ACC112 (cell line): ENCODE results near the gene KCNH5.
"Not testable (repeated sequence)": the region's sequence is repeated elsewhere in the genome, so short reads cannot be mapped to it uniquely, and the experiment has no call there.

Experiments
- H2AFZ ChIP-seq: fragments of 200-600 bp; sonication (generic); one replicate; pipeline ENCODE4 v1.6.0; 2017; ENCODE audit warnings: antibody characterized with exemption, low read length; ENCODE audit not compliant: unreplicated experiment
- H3K27ac ChIP-seq: fragments of 200-600 bp; sonication (generic); 2 replicates; pipeline ENCODE4 v1.5.1; 2014; ENCODE audit warnings: low read depth, mild to moderate bottlenecking, antibody characterized with exemption, low read length, moderate library complexity
- H3K27me3 ChIP-seq: fragments of 200-600 bp; sonication (generic); 2 replicates; pipeline ENCODE4 v1.6.1; 2014; ENCODE audit warnings: mild to moderate bottlenecking, antibody characterized with exemption, low read length, moderate library complexity, mixed read lengths; ENCODE audit not compliant: insufficient read depth
- H3K36me3 ChIP-seq: fragments of 200-600 bp; sonication (generic); 2 replicates; pipeline ENCODE4 v1.6.1; 2016; ENCODE audit warnings: mild to moderate bottlenecking, antibody characterized with exemption, low read length, moderate library complexity, mixed read lengths; ENCODE audit not compliant: insufficient read depth
- H3K4me1 ChIP-seq: fragments of 200-600 bp; sonication (generic); one replicate; pipeline ENCODE4 v1.6.1; 2016; ENCODE audit warnings: low read length, mixed read lengths; ENCODE audit not compliant: insufficient read depth, unreplicated experiment, control insufficient read depth
- H3K4me3 ChIP-seq: fragments of 200-600 bp; sonication (generic); 2 replicates; pipeline ENCODE4 v1.5.1; 2014; ENCODE audit warnings: mild to moderate bottlenecking, low read depth, low read length
- H3K79me2 ChIP-seq: fragments of 200-600 bp; sonication (generic); one replicate; pipeline ENCODE4 v1.6.0; 2016; ENCODE audit warnings: low read length; ENCODE audit not compliant: control insufficient read depth, unreplicated experiment, insufficient read depth

Gene KCNH5

DNA sequence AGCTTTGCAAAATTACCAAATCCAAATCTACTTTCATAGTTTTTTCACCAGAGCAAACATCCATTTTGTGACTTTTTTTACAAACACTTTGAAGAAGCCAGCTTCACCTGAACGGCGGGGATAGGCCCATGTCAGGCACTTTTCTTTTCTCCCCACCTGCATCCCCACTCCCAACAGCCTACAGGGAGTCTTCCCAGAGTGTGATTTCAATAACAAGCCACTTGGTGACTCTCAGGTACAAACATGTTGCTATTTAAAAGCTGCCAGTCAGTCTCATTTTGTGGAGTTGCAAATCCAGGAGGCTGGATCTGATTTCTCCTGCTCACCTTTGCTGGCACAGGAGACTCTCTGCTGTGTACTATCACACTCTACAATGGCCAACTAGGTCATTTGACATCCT, 285.5 kb downstream of the KCNH5 start:
- H3K27ac ChIP-seq, result no peak overlapping the region
- H3K79me2 ChIP-seq, result no peaks in the 10 kb centered on the region
- no peaks in the 10 kb centered on the region for H3K36me3 ChIP-seq
- no peak overlapping the region for H3K4me3 ChIP-seq
- no peaks in the 10 kb centered on the region for H3K27me3 ChIP-seq
- no peak overlapping the region for H2AFZ ChIP-seq
- no peaks in the 10 kb centered on the region for H3K4me1 ChIP-seq

GRCh38 chr14:62746881-62747280, 298.4 kb downstream of the KCNH5 start:
- not testable (repeated sequence) for H3K4me3 ChIP-seq, H3K27ac ChIP-seq, H2AFZ ChIP-seq, H3K27me3 ChIP-seq, H3K79me2 ChIP-seq, H3K36me3 ChIP-seq, H3K4me1 ChIP-seq

GRCh38 chr14:62745496-62745895, 299.8 kb downstream of the KCNH5 start:
- no peaks in the 10 kb centered on the region for H3K27me3 ChIP-seq
- H3K36me3 ChIP-seq, result no peaks in the 10 kb centered on the region
- no peaks in the 10 kb centered on the region for H3K79me2 ChIP-seq
- no peaks in the 10 kb centered on the region for H3K4me1 ChIP-seq
- no peak overlapping the region for H3K4me3 ChIP-seq
- H2AFZ ChIP-seq, result no peak overlapping the region
- H3K27ac ChIP-seq, result no peak overlapping the region

DNA sequence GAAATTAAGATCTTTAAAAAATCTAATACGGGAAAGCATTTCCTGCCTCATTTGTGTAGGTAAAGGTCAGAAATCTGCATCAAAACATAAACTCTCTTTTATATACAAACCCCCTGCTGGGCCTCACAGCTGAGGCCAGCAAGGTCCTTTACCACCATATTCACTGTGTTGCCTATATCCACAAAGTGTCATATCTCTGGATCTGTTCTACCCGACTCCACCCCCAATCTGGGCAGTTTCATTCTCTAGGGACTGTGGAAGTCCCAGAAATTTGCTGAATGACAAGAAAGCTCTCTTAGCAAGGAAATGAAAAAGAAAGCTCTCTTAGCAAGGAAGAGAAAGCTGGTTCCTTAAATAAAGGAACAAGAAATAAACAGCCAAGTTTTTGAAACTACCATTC, 301.7 kb downstream of the KCNH5 start:
- no peak overlapping the region for H3K27ac ChIP-seq
- no peaks in the 10 kb centered on the region for H3K27me3 ChIP-seq
- H3K36me3 ChIP-seq, result no peaks in the 10 kb centered on the region
- no peak overlapping the region for H3K4me3 ChIP-seq
- no peaks in the 10 kb centered on the region for H3K4me1 ChIP-seq
- H3K79me2 ChIP-seq, result no peaks in the 10 kb centered on the region
- no peak overlapping the region for H2AFZ ChIP-seq

DNA sequence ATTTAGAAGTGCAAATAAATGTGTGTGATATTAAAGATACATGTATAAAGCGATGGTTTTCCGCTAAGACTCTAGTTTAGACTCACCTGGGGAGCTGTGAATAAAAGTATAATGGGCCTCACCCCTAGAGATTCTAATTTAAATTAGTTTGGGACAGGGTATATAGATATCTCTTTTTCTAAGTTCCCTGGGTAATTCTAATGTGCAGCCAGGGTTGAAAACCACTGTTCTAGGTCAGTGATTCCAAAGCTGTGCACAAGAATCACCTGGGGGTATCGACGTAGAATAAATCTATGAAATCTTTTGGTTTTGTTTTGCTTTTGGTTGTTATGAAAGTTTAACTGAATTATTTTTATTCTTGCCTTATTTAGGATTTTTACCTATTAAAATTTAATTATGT, 302.1 kb downstream of the KCNH5 start:
- no peak overlapping the region for H3K4me3 ChIP-seq
- H3K27me3 ChIP-seq, result no peaks in the 10 kb centered on the region
- H3K4me1 ChIP-seq, result no peaks in the 10 kb centered on the region
- no peak overlapping the region for H2AFZ ChIP-seq
- no peaks in the 10 kb centered on the region for H3K36me3 ChIP-seq
- no peak overlapping the region for H3K27ac ChIP-seq
- no peaks in the 10 kb centered on the region for H3K79me2 ChIP-seq

- H2AFZ ChIP-seq, result no peak overlapping the region
These were observed 305.6 kb downstream of the KCNH5 start for GRCh38 chr14:62739647-62740046.

GRCh38 chr14:62736048-62737043, 308.9 kb downstream of the KCNH5 start:
- no peak overlapping the region for H2AFZ ChIP-seq
- H3K36me3 ChIP-seq, result no peaks in the 10 kb centered on the region
- H3K27ac ChIP-seq, result no peak overlapping the region

More at GRCh38 chr14:62739647-62740046, 305.6 kb downstream of the KCNH5 start:
- no peak overlapping the region for H3K4me3 ChIP-seq
- H3K27me3 ChIP-seq, result no peaks in the 10 kb centered on the region
- no peaks in the 10 kb centered on the region for H3K4me1 ChIP-seq
- H3K36me3 ChIP-seq, result no peaks in the 10 kb centered on the region
- no peaks in the 10 kb centered on the region for H3K79me2 ChIP-seq
- H3K27ac ChIP-seq, result no peak overlapping the region

DNA sequence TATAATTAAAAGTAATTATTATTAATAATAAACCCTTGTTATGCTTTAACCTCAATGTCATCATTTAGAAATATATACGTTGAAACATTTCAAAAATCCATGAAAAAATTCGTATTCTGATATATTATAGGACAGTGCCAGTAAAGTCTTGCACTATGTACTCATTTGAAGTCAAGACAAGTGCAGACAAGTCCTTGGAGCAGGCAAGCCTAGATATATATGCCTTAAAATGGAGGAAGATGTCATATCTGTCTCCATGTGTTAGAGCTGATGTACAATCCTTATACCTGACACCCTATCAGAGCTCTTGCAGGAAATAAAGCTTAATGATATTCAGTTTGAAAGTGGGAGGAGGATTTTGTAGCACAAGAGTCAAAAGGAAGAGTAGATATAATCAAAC, 310.4 kb downstream of the KCNH5 start:
- Histone ChIP-seq H3K4me1 (no peaks in the 10 kb centered on the region), H3K4me3 (no peak overlapping the region), H3K36me3 (no peaks in the 10 kb centered on the region), H2AFZ (no peak overlapping the region), H3K27me3 (no peaks in the 10 kb centered on the region), H3K27ac (no peak overlapping the region), H3K79me2 (no peaks in the 10 kb centered on the region)

More at GRCh38 chr14:62736048-62737043, 308.9 kb downstream of the KCNH5 start:
- Histone ChIP-seq H3K4me3 (no peak overlapping the region), H3K79me2 (no peaks in the 10 kb centered on the region), H3K27me3 (no peaks in the 10 kb centered on the region), H3K4me1 (no peaks in the 10 kb centered on the region)

DNA sequence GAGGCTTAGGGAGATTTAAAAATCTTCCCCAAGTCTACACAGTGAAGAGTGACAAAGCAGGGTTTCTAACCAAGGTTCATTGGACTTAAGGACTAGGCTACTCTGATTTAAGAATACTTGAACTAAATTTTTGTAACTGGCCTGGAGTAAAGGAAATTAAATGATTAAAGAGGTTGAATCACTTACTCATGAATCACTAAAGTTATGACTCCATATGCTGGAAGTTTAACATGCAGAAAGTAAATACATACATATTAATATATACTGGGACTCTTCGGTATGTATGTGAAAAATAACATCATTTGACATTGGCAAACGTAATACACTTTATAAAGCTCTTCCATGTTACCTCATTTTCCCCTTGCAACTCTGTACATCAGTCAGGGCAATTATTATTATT, 322.9 kb downstream of the KCNH5 start:
- H3K36me3 ChIP-seq, result no peaks in the 10 kb centered on the region
- H3K27me3 ChIP-seq, result no peaks in the 10 kb centered on the region
- H3K4me3 ChIP-seq, result no peak overlapping the region
- no peaks in the 10 kb centered on the region for H3K4me1 ChIP-seq
- no peak overlapping the region for H2AFZ ChIP-seq
- no peaks in the 10 kb centered on the region for H3K79me2 ChIP-seq
- no peak overlapping the region for H3K27ac ChIP-seq

DNA sequence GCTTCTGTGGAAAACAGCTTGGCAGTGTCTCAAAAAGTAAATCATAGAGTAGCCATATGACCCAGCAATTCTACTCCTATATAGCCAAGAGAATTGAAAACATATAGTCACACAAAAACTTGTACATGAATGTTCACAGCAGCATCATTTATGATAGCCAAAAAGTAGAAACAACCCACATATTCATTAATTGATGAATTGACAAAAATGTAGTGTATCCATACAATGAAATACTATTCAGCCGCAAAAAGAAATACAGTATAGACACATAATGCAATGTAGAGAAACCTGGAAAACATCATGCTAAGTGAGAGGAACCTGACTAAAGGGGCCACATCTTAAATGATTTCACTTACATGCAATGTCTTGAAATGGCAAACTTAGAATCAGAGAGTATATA, 326.6 kb downstream of the KCNH5 start:
- H3K4me1 ChIP-seq, result no peaks in the 10 kb centered on the region
- H3K36me3 ChIP-seq, result no peaks in the 10 kb centered on the region
- H2AFZ ChIP-seq, result no peak overlapping the region
- H3K4me3 ChIP-seq, result no peak overlapping the region
- no peak overlapping the region for H3K27ac ChIP-seq
- no peaks in the 10 kb centered on the region for H3K27me3 ChIP-seq
- H3K79me2 ChIP-seq, result no peaks in the 10 kb centered on the region

- Histone ChIP-seq H3K36me3 (no peaks in the 10 kb centered on the region), H3K27me3 (no peaks in the 10 kb centered on the region), H3K4me3 (no peak overlapping the region), H2AFZ (no peak overlapping the region), H3K27ac (no peak overlapping the region), H3K79me2 (no peaks in the 10 kb centered on the region), H3K4me1 (no peaks in the 10 kb centered on the region)
These were observed 333.8 kb downstream of the KCNH5 start for GRCh38 chr14:62711351-62712023.
